GM18502 (cell line): Measurements from ENCODE around the gene ALS2CL.

Experiments
- ATAC-seq: cut with Tn5 transposase; IDR thresholded peaks from one replicate; pipeline ENCODE4 v1.9.1; 2021; ENCODE audit warnings: mild to moderate bottlenecking; ENCODE audit not compliant: unreplicated experiment, poor library complexity

Gene ALS2CL

GRCh38 chr3:46682974-46683373 lies 10.5 kb downstream of the ALS2CL start:
- no peak for ATAC-seq

DNA sequence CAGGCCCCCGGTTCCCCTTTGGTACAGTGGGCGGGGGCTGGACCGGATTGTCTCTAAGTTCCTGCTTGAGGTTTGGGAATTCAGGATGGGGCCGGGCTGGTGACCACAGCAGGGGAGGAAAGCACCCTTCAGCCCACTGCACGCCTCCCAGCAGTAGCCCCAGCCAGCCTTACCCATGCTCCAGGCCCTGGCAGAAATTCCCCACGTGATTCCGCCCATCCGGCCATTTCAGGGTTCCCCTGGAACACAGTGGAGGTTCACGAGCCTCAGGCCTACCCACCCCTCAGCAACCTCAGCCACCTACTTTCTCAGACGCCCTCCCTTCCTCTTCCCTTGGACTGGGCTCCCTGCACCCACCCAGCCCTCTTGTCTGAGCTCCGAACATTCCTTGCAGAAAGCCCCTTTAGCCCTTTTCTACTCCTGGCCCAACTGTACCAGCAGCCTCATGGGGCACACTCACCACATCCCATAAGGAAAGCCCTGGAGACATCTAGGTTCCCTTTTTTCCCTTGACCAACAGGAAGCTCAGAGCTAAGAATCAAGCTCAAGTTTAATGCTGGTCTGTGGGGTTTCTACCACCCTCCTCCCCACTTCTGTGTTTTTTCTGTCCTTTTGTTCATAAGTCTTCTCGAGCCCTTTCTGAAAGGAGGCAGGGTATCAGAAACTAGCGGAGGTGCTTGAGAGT lies 11.5 kb downstream of the ALS2CL start:
- no peak for ATAC-seq

- no peak for ATAC-seq
These were observed 12.1 kb downstream of the ALS2CL start for GRCh38 chr3:46681387-46681786.

GRCh38 chr3:46680298-46680826 lies 13.1 kb downstream of the ALS2CL start:
- ATAC-seq: no peak

DNA sequence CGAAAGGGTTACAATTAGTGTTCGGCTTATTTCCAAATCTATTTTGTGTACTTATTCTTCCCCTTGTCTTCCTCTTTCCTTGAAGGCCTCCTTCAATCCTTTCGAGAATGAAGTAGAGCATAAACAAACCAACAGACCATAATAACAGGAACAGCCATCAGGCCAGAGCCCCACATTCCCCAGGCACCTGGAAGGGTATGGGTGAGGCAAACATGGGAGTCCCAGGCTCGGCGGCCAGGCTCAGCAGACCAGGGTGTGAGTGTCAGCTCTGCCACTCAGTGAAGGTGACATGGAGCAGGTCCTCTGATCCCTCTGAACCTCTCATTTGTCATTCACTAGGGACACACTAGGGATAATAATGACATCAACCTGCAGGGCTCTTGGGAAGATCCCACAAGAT lies 13.8 kb downstream of the ALS2CL start:
- no peak for ATAC-seq

- no peak for ATAC-seq
These were observed 15.2 kb downstream of the ALS2CL start for GRCh38 chr3:46678280-46678679.

DNA sequence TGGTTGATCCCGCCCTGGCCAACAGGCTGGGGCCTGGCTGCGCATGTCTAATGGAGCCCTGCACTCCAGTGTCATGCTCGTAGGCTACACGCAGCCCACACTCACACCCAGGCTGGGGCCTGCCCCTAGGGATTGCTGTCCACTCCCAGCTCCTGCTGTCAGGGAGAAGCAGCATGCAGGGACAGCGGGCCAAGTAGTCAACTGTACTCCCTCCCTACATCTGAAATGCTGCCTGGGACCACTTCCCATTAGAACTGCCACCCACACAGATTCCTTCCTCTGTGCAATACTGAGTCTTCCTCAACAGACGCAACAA lies 16.1 kb downstream of the ALS2CL start:
- ATAC-seq: no peak

DNA sequence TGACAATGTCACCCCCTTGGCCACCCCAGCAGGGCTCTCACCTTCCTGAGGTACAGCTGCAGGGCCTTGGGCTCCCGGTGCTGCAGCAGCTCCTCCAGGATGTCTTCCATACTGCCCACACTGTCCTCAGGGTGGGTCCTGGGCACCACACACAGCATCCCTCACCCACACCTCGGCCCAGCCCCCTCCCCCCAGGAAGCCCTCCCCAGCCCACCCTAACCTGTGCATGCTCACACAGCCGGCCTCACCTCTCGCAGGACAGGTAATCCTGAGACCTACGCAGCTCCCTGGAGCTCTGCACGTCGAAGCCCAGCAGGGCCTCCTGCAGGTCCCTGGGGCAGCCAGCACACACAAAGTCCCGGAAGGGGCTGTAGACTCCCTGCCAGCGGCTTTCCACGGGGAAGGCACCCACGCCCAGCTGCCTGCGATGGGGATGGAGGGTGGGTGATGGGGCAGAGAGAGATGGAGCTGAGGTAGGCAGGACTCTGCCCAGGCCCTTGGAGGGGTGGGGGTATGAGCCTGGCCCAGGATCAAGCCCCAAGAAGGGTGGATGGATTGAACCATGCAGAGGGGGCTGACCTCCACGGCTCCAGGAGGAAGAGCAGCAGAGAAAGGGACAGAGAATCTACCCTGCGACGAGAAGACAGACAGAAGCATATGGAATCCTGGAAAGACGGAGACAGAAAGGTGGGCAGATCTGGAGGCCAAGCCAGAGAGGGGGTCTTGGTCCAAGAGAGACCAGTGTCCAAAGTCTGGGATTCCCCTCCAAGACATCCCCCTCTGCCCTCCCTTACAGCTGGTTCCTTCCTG lies 16.7 kb downstream of the ALS2CL start:
- no peak for ATAC-seq

GRCh38 chr3:46675843-46676567 lies 17.5 kb downstream of the ALS2CL start:
- no peak for ATAC-seq

DNA sequence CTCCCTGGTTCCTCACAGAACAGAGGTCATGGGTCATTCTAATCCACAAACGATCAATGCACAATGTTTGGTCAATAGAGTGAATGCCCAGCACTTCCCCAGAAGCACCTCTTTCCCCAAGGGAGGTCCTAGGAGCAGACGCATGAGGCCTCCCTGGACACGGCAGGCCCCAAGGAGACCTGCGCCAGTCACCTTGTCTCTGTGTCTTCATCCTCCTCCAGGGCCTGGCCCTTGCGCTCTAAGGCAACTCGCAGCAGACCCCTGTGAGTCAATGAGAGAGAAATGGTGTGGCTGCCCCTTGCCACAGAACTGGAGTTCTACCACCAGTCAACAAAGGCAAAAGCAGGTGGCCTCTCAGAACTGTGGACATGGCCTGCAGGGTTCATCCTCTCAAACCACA lies 18.1 kb downstream of the ALS2CL start:
- ATAC-seq: no peak

- ATAC-seq: no peak
These were observed 19.2 kb downstream of the ALS2CL start for GRCh38 chr3:46674031-46674845.

- no peak for ATAC-seq
These were observed 20.1 kb downstream of the ALS2CL start for GRCh38 chr3:46673151-46674030.

GRCh38 chr3:46672349-46672695 lies 21.2 kb downstream of the ALS2CL start:
- no peak for ATAC-seq

- no peak for ATAC-seq
These were observed 21.7 kb downstream of the ALS2CL start for GRCh38 chr3:46671541-46672348.

- ATAC-seq: no peak
These were observed 22.5 kb downstream of the ALS2CL start for GRCh38 chr3:46670891-46671427.

DNA sequence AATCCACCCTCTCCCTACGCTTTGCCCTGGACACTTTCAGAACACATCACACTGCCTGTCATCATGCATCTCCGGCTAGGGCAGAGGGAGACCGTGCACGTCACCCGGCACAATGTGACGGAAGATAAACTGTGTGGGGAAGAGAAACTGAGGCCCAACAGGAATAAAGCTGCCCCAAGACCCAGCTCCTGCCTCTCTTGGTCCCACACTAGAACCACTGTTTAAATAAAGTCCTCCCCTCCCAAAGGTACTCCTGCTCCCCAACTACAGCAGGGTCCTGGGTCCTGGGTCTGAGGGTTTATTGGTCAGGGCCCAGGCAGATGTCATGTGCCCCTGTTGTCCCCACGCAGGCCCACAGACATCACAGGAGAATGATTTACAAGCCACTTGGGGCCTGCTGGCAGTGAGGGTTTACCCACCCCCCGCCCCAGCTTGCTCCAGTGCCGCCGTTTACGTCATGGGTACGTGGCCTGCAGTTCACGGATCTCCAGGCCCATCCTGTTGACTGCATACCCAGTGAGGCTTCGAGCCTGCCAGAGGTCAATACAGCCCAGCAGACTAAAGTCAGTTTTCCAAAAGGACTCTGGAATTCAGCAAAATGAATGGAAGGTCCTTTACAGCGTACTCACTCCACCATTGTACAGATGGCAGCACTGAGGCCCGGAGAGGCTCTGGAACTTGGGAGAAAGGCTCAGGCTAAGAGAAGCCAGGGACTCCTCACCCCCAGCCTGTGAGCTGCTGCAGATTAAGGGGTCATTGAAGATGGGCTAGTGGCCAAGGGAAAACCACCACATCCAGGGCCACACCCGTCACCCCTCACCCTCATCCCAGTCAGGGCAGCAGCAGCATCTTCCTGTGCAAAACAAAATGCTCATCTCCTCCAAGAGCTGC lies 23.2 kb downstream of the ALS2CL start:
- ATAC-seq: no peak

GRCh38 chr3:46669191-46669999 lies 24.1 kb downstream of the ALS2CL start:
- ATAC-seq: no peak
